Posterior vena cava (tissue), 2 donors: ENCODE results near the gene STPG2. TPM values are rescaled to one million over a fixed set of nuclear protein-coding genes. Genes with fewer than 3 reads are reported as not detected.
"Not testable (repeated sequence)": the region's sequence is repeated elsewhere in the genome, so short reads cannot be mapped to it uniquely, and the experiment has no call there.

ENCODE experiments used
- DNase-seq: peaks from one replicate; pipeline ENCODE4 v3.0.0-alpha.2; 2020; ENCODE audit warnings: low spot score
- intact Hi-C, 2 donors: fragments of 100-400 bp; cut with DNase I; formaldehyde crosslinking; loops; one replicate each; pipeline versions ENCODE4 v1.14.1 to v1.14.2; 2022 to 2023
- total RNA-seq, 2 donors: library from RNA; stranded (reverse); fragmentation: NEBNext Ultra II Directional; extraction: Animal tissue kit (Norgen Biotek cat#: 25700); gene quantifications; one replicate each; pipeline ENCODE4 v1.2.1, GENCODE V29; 2021
- donor health status: DM: yes; HTN: yes; CAD: no.
- donor health status: DM: yes; HTN: yes; CAD: no.

Gene STPG2
- total RNA-seq, 2 donors from 2014 or later = 0.19 to 0.24 TPM

- intact Hi-C loops = no loop called here
- DNase-seq = no peak
Measured at GRCh38 chr4:97582890-97583289, 560.4 kb downstream of the STPG2 start.

- intact Hi-C loops = no loop called here
- DNase-seq = no peak
Measured at GRCh38 chr4:97577004-97577403, 566.3 kb downstream of the STPG2 start.

- intact Hi-C loops = no loop called here
- DNase-seq = no peak
Measured at GRCh38 chr4:97560009-97560408, 583.3 kb downstream of the STPG2 start.

- intact Hi-C loops = no loop called here
- no peak for DNase-seq
Measured at GRCh38 chr4:97558204-97558778, 585.0 kb downstream of the STPG2 start.

DNA sequence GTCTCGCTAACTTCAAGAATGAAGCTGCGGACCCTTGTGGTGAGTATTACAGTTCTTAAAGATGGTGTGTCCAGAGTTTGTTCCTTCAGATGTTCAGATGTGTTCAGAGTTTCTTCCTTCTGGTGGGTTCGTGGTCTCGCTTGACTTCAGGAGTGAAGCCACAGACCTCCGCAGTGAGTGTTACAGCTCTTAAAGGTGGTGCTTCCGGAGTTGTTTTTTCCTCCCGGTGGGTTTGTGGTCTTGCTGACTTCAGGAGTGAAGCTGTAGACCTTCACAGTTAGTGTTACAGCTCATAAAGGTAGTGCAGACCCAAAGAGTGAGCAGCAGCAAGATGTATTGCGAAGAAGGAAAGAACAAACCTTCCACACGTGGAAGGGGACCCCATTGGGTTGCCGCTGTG lies 592.6 kb downstream of the STPG2 start:
- intact Hi-C loops, DNase-seq: not testable (repeated sequence)

DNA sequence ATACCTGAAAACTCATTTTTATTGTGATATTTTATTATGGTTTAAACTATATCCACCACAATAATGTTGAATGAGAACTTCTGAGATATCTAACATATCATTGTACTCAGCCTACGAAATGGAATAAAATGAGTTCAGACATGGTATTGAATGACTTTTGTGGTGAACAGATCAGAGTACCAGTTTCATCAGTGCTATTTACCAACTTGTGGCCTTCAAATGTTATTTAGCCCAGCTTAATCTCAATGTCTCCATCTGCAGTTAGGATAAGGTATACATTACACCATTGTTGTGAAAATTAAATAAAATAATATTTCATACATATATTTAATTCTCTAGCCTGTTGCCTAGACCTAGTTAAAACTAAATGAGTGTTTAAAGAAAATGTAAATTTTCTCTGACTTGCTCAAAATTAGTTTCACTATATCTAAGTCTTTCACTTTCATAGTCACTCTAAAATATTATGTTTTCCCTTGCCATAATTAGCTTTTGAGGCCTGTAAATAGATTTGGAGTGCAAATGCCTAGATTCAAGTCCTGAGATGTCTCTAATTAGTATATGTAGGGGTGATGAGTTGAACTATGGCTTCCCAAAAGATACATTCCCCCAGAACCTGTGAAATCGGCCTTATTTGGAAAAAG lies 594.2 kb downstream of the STPG2 start:
- intact Hi-C loops = no loop called here
- no peak for DNase-seq

DNA sequence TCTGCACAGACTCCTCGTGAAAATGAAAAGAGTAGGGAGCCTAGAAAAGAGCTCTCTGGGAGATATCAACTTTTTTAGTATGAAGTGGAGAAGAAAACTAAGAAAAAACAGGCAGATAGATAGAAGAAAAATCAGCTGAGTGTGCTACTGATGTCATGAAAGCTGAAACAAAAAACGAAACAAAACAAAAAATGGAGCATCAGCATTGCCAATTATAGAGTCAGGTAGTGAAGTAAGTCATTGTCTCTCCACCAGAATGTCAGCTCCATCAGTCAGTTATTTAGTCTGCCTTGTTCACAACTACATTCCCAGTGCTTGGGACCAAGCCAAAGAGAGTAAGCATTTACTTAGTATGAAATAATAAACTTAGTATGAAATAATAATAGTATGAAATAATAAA lies 595.1 kb downstream of the STPG2 start:
- no peak for DNase-seq
- intact Hi-C loops = no loop called here

- intact Hi-C loops = no loop called here
- no peak for DNase-seq
Measured at GRCh38 chr4:97531351-97531750, 611.9 kb downstream of the STPG2 start.

- no peak for DNase-seq
Measured at GRCh38 chr4:97530676-97531075, 612.6 kb downstream of the STPG2 start.

GRCh38 chr4:97525236-97525635 lies 618.0 kb downstream of the STPG2 start:
- intact Hi-C loops = no loop called here
- DNase-seq = no peak

More at GRCh38 chr4:97530676-97531075, 612.6 kb downstream of the STPG2 start:
- intact Hi-C loops = no loop called here

GRCh38 chr4:97517939-97518338 lies 625.3 kb downstream of the STPG2 start:
- intact Hi-C loops = no loop called here
- DNase-seq = no peak

DNA sequence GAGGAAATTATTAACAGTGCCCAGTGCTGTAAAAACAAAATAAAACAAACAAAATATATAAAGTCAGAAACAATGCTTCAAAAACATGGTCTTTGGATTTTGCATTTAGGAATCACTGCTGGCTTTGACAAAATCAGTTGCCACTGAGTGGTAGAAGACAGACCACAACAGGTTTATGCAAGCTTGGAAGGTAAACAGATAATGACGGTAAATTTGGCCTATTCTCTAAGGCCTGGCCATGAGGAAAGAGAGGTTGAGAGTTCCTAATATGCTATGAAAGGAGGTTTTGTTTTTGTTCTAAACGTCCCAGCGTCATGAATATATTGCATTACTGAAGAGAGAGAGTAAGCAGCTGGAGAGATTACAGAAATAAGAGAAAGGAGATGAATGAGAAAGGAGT lies 629.4 kb downstream of the STPG2 start:
- no peak for DNase-seq
- intact Hi-C loops = no loop called here

Other genes starting within 250 kb of the STPG2 start
- 10 to 100 TPM; 36.1 to 40.3 TPM for gene RAP1GDS1, start 117.9 kb upstream of the STPG2 start, total RNA-seq